Brain microvascular endothelial cell (primary cell): ENCODE data around the gene TRPV4.
A peak's percentile ranks its signal among the peaks of the same experiment; 100 is the strongest.

Source experiments
- DNase-seq: peaks from one replicate; pipeline ENCODE4 v3.0.0-alpha.2; 2020
- H3K27ac ChIP-seq: fragments of 250-450 bp; sonication (Bioruptor Pico); 2 replicates; pipeline ENCODE4 v1.5.1; 2020; ENCODE audit warnings: mild to moderate bottlenecking, moderate library complexity
- H3K27me3 ChIP-seq: fragments of 250-450 bp; sonication (Bioruptor Pico); replicated peaks from 2 replicates; pipeline ENCODE4 v1.5.1; 2020; ENCODE audit warnings: mild to moderate bottlenecking
- H3K36me3 ChIP-seq: fragments of 250-450 bp; sonication (Bioruptor Pico); replicated peaks from 2 replicates; pipeline ENCODE4 v1.5.1; 2020; ENCODE audit warnings: mild to moderate bottlenecking
- H3K4me3 ChIP-seq: 2 replicates; pipeline ENCODE4 v1.5.1; 2011; ENCODE audit warnings: low read depth, mild to moderate bottlenecking, control low read depth, low read length, moderate library complexity
- in situ Hi-C: cut with HindIII; loops from 2 replicates; pipeline ENCODE4 v1.10.0; 2017; ENCODE audit warnings: low sequenced_read_pairs, low pct_ligation_motif_present
- TF ChIP-seq, protein P1 (sequence below): IDR thresholded peaks from 2 replicates; pipeline ENCODE4 v1.5.1; 2011; ENCODE audit warnings: low read depth, mild to moderate bottlenecking, moderate library complexity, low read length, control low read depth, inconsistent platforms; ENCODE audit errors: missing control alignments

Gene TRPV4

DNA sequence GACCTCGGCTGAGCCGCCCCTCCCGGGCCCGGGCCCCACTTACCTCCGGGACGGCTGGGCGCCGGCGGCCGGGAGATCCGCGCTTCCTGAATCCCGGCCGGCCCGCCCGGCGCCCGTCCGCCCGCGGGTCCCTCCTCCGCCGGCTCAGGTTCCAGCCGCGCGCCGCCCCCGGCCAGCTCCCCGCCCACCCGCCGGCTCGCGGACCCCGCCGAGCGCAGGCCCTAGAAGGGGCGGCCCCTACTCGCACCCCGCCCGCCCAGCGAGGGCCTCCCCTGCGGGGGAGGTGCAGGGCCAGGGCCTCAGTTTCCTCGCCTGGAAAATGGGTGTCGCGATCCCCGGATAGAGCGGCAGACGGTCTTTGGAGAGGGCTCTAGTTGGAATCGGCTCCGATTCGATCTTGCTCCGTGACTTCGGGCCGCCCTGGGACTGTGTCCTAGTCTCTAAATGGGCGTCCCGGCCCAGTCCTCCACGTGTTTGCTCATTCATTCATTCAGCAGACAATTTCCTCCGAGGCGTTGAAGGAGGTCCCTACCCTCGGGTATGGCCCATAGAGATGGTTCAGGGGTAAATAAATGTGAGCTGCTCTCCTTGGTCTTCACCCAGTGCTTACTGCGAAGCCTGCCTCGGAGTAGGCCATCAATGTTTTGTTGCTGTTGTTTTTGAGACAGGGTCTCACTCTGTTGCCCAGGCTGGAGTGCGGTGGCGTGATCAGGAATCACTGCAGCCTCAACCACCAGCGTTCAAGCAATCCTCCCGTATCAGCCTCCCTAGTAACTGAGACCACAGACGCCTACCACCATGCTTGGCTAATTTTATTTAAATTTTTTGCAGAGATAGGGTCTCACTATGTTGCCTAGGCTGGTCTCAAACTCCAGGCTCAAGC is at the start of gene TRPV4:
Gene TRPV4 (minus strand): TSS at position 92 of the 883 bp plus-strand sequence. CDS start 18,602 bp downstream, outside the sequence.
- in situ Hi-C loops = no loop called here
- Histone ChIP-seq H3K4me3 (peak within 1 kb of the TSS; percentile 63), H3K36me3 (no peaks in the 10 kb centered on the region), H3K27me3 (no peaks in the 10 kb centered on the region), H3K27ac (no peak within 1 kb of the TSS)
- TF ChIP-seq, protein P1, sequence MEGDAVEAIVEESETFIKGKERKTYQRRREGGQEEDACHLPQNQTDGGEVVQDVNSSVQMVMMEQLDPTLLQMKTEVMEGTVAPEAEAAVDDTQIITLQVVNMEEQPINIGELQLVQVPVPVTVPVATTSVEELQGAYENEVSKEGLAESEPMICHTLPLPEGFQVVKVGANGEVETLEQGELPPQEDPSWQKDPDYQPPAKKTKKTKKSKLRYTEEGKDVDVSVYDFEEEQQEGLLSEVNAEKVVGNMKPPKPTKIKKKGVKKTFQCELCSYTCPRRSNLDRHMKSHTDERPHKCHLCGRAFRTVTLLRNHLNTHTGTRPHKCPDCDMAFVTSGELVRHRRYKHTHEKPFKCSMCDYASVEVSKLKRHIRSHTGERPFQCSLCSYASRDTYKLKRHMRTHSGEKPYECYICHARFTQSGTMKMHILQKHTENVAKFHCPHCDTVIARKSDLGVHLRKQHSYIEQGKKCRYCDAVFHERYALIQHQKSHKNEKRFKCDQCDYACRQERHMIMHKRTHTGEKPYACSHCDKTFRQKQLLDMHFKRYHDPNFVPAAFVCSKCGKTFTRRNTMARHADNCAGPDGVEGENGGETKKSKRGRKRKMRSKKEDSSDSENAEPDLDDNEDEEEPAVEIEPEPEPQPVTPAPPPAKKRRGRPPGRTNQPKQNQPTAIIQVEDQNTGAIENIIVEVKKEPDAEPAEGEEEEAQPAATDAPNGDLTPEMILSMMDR = no peak
- DNase-seq = no peak

DNA sequence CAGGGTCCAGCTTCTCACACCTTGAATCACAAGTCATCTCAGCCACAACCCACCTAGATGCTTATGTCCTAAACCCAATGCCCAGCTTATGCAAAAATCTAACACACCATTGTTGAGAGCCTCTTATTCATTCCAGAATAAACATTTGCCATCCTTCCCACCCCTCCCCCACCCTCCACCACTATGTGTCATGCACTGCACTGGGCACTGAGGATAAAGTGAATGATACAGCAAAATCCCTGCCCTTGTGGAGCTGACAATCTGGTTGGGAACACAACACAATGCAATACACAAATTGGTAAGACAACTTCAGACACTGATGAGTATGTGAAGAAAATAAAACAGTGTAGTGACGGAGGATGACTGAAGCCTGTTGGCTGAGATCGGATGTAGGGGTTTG is 48.6 kb upstream of the TRPV4 start:
- Histone ChIP-seq H3K4me3 (no peak overlapping the region), H3K36me3 (no peaks in the 10 kb centered on the region), H3K27ac (no peak overlapping the region), H3K27me3 (no peaks in the 10 kb centered on the region)
- TF ChIP-seq, protein P1 = no peak
- in situ Hi-C loops = no loop called here
- DNase-seq = no peak

DNA sequence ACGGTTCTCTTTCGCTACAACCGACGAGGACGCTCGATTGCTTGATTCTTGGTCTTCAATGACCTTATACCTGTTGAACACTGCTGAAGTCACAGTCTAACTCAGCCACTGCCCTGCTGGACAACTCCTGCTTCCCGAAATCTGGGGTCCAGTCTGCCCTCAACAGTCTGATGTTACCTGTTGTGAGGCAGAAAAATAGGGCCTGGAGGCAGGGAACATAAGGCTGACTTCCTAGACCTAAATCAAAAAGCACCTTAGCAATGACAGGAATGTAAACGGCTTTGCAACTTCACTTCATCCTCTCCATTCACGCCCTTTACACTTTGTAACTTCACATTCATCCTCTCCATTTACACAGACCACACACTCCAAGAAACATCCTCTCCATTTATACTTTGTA is 47.7 kb upstream of the TRPV4 start:
- TF ChIP-seq, protein P1 = no peak
- Histone ChIP-seq H3K27me3 (no peaks in the 10 kb centered on the region), H3K27ac (no peak overlapping the region), H3K4me3 (peak overlapping the region; percentile 66), H3K36me3 (no peaks in the 10 kb centered on the region)
- DNase-seq = no peak
- in situ Hi-C loops = no loop called here

DNA sequence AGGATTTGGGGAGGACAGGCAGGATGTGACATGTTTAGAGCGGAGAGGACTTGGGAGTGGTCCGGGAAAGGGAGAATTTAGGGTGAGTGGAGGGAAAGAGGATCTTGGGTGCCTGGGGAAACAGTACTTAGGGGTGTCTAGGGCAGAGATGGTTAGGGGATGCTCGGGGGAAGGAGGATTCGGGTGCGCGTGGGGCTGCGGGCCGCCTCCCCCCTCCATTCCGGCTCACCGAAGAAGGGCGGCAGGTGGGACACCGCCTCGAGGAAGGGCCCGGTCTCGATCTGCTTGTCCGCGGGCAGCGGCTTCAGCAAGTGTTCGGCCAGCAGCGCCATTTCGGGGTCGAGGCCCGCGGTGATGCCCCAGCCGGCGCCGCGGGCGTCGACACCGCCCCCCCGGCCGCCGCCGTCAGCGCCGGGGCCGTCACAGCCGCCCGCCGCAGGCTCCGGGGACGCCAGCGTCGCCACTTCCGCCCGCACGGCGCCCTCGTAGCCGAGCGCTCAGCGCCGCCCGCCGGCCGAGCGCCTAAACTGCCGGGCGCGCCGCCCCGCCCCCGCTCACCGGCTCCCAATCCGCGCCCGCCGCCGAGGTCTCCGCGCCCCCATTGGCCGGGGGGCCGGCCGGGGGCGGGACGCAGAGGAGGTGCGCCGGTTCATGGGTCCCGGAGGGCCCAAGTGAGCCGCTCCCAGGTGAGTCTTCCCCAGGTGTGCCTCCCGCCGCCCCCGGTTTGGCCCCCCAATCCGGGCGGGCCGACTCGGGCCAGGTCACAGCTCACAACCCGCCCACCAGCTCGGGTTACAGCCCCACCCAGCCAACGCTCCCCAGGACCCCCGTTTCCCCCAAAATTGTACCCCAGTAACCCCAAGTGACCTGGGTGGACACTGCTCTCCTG is 47.1 kb upstream of the TRPV4 start, which contains the start of gene GLTP:
Gene GLTP (minus strand): TSS at position 499 of the 889 bp plus-strand sequence. CDS start 167 bp downstream, at position 332.
- H3K36me3 ChIP-seq = no peaks in the 10 kb centered on the region
- no peak for DNase-seq
- H3K27ac ChIP-seq = peak within 1 kb of the TSS; percentile 33
- peak within 1 kb of the TSS; percentile 80 for H3K4me3 ChIP-seq
- TF ChIP-seq, protein P1 = peak; percentile 28
- in situ Hi-C loops = no loop called here
- H3K27me3 ChIP-seq = no peaks in the 10 kb centered on the region

DNA sequence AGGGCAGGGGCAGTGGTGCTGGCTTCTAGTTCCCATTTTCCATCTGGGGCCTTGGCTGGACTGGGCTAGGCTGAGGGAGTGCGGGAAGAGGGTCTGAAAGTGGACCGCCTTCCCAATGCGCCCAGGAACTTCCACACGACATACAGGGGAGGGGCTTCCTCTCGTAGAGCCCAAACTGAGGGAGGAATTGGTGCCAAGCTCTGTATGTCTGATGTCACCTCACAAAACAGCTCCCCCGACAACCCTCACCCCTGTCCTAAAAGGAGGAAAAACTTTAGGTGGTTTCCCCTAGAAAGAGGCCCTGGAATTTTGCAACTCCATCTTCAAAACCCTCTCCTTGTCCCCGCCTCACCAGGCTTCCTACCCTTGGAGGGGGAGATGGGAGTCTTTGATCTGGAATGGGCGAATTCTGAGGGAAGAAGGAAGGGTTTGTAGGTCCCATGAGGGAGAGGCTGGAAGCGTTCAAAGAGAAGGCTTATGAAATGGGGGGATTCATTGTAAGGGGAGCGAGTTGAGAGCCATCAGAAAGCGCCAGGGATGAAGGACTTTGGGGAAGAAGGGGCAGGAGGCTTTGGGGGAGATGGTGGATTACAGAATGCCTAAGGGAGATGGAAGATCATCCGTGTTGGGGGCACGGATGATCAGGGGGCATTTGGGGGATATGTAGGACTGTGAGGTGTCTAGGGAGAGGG is 46.3 kb upstream of the TRPV4 start:
- no peak overlapping the region for H3K27ac ChIP-seq
- H3K27me3 ChIP-seq = no peaks in the 10 kb centered on the region
- in situ Hi-C loops = no loop called here
- H3K36me3 ChIP-seq = no peaks in the 10 kb centered on the region
- no peak for DNase-seq
- TF ChIP-seq, protein P1 = no peak
- peak overlapping the region; percentile 80 for H3K4me3 ChIP-seq
